ENCODE results near the gene SEC16B.

Gene SEC16B

GRCh38 chr1:177921590-177921989 is 48.3 kb downstream of the SEC16B start:
- TF ChIP-seq GATA3 (IDR thresholded peaks at IDR 0.05; ENCODE audit: low read depth, low read length): no peak
- TF ChIP-seq GATA2 (IDR thresholded peaks at IDR 0.05; ENCODE audit: low read depth, low read length): no peak

DNA sequence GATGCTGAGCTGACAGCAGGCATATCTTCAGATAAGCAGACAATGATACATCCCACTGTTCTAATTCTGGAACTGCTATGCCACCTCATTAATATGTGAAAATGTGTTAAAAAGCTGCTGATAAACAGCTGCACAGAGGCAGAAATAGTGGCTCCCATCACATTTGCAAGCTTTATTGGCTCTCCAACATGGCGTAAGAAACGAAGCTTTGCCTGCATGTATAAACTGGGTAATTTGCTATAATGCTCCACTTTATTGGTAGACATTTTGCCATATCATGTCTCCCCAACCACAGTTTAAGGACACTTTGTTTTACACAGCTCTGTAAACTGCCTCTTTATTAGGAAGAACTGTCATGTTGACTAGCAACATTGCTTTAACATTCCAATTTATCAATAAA is 49.8 kb downstream of the SEC16B start:
- TF ChIP-seq GATA3 (IDR thresholded peaks at IDR 0.05; ENCODE audit: low read depth, low read length) (no peak), GATA2 (IDR thresholded peaks at IDR 0.05; ENCODE audit: low read depth, low read length) (no peak)

DNA sequence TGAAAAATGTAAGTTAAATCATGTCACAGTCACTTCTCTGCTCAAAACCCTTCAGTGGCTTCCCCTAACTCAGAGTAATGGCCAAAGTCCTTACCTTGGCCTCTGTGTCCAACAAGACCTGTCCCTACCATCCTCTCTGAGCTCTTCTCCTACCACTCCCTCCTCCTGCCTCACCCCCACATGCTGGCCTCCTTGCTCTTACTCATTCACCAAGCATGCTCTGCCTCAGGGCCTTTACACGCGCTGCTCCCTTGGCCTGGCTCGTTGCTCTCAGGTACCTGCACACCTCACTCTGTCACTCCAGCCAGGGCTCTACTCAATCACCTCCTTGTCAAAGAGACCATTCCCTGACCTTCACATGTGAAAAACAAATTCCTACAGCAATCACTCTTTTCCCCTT is 54.2 kb downstream of the SEC16B start:
- TF ChIP-seq GATA2 (IDR thresholded peaks at IDR 0.05; ENCODE audit: low read depth, low read length) (no peak), GATA3 (IDR thresholded peaks at IDR 0.05; ENCODE audit: low read depth, low read length) (no peak)

GRCh38 chr1:177914603-177915002 is 55.3 kb downstream of the SEC16B start:
- no peak for TF ChIP-seq GATA3 (IDR thresholded peaks at IDR 0.05; ENCODE audit: low read depth, low read length)
- TF ChIP-seq GATA2 (IDR thresholded peaks at IDR 0.05; ENCODE audit: low read depth, low read length): no peak

DNA sequence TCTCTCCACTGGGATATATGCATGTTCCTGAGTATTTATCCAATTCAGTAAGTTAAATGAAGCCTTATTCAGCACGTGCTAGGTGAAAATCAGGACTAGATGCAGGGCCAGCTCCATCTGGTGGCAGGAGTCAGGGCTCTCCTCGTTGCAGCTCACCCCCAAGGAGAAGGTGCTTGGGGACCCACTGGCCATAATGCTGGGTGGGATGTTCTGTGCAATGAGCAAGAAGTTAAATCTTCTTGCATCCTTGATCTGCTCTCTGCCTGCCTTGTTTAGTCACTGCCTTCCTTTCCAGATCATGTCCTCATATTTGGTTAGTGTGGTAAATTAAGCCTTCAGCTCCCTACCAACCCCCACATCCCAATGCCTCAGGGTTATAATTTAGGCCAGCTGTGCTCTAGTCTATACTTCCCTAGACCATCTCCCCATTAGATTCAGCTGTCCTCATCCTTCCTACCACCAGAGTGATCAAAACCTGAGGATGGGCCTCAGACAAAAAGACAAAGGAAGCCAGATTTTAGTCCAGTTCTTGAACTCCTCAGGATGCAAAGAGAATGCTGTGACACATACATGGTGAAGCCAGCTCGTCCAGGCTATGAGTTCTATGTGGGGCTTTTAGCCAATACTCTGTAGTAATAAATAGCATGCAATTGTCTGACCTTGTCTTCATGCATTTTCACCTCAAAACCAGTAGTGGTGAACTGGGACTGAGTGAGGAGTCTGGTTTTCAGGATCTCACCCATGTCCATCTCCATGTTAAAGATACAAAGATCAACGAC is 55.9 kb downstream of the SEC16B start:
- TF ChIP-seq GATA2 (IDR thresholded peaks at IDR 0.05; ENCODE audit: low read depth, low read length) (no peak), GATA3 (IDR thresholded peaks at IDR 0.05; ENCODE audit: low read depth, low read length) (no peak)

DNA sequence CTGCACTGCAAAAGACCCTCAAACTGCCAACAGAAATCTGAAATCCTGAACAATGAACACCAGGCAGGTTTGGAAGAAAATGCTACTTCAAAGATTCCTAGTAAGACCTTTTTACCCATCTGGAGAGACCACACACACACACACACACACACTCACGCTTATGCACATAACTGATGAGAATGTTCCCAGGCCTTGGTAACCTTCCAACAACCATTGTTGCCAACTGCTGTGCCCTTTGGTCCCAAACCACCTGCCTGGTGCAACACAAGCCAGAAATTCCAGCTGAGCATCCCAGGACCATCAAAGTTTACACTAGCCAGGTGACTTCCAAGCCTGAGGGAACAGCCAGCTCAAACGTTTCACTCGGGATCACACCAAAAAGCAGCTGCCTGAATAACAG is 56.9 kb downstream of the SEC16B start:
- no peak for TF ChIP-seq GATA3 (IDR thresholded peaks at IDR 0.05; ENCODE audit: low read depth, low read length)
- no peak for TF ChIP-seq GATA2 (IDR thresholded peaks at IDR 0.05; ENCODE audit: low read depth, low read length)

DNA sequence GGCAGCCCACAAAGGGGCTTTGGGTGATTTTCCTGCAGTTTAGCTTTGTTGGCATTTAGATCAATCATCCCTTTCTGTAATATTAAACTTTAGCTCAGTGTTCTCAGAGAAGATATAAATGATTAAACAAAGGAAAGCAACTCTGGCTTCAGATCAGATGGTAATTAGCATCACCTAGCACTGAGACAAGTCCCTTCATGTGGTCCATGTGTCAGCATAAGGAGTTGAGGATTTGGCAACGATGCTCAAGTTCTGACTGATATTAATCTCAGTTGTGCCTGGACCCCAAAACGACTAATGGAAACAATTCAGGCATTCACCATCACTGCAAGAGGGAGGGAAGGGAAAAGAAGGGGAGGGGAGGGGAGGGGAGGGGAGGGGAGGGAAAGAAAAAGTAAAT is 60.4 kb downstream of the SEC16B start:
- TF ChIP-seq GATA3 (IDR thresholded peaks at IDR 0.05; ENCODE audit: low read depth, low read length) (no peak), GATA2 (IDR thresholded peaks at IDR 0.05; ENCODE audit: low read depth, low read length) (no peak)

DNA sequence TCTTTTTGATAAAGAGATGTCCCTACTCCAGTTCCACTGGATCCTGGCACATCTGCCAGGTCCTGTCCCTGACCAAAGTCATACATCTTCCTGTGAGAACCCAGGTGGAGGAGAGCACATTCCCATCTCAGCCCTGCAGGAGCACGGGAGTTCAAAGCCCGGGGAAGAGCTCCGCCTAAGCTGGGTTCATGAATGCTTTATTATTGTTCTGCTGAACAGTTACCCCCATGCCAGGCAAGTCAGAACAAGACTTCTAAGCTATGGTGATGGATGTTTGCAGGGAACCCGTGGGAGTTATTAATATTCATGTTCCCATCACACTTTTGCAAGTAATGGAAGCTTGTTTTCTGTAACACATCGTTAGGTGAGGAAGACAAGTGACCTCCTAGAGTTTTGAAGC is 62.9 kb downstream of the SEC16B start:
- TF ChIP-seq GATA2 (IDR thresholded peaks at IDR 0.05; ENCODE audit: low read depth, low read length): no peak
- no peak for TF ChIP-seq GATA3 (IDR thresholded peaks at IDR 0.05; ENCODE audit: low read depth, low read length)

DNA sequence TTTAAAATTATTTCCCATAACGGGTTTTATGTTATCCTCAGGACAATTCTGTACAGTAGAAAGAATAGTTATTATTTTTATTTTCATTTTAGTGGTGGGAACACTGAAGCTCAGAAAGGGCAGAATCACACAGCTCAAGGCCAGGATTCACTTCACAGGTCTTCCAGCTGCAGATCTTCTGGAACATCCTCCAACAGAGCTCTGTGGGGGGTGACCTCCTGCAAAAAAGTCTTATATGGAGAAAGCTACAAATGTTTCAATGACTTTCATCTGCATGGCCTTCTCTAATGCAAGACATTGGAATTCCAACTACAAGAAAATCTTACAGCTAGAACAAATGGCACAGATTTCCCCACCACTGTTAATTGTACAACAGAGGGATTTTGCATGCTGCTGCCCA is 64.2 kb downstream of the SEC16B start:
- no peak for TF ChIP-seq GATA2 (IDR thresholded peaks at IDR 0.05; ENCODE audit: low read depth, low read length)
- no peak for TF ChIP-seq GATA3 (IDR thresholded peaks at IDR 0.05; ENCODE audit: low read depth, low read length)

- no peak for TF ChIP-seq GATA2 (IDR thresholded peaks at IDR 0.05; ENCODE audit: low read depth, low read length)
- no peak for TF ChIP-seq GATA3 (IDR thresholded peaks at IDR 0.05; ENCODE audit: low read depth, low read length)
These were observed 67.6 kb downstream of the SEC16B start for GRCh38 chr1:177902266-177902665.

GRCh38 chr1:177897998-177898654 is 71.7 kb downstream of the SEC16B start:
- TF ChIP-seq GATA2 (IDR thresholded peaks at IDR 0.05; ENCODE audit: low read depth, low read length) (no peak), GATA3 (IDR thresholded peaks at IDR 0.05; ENCODE audit: low read depth, low read length) (no peak)

DNA sequence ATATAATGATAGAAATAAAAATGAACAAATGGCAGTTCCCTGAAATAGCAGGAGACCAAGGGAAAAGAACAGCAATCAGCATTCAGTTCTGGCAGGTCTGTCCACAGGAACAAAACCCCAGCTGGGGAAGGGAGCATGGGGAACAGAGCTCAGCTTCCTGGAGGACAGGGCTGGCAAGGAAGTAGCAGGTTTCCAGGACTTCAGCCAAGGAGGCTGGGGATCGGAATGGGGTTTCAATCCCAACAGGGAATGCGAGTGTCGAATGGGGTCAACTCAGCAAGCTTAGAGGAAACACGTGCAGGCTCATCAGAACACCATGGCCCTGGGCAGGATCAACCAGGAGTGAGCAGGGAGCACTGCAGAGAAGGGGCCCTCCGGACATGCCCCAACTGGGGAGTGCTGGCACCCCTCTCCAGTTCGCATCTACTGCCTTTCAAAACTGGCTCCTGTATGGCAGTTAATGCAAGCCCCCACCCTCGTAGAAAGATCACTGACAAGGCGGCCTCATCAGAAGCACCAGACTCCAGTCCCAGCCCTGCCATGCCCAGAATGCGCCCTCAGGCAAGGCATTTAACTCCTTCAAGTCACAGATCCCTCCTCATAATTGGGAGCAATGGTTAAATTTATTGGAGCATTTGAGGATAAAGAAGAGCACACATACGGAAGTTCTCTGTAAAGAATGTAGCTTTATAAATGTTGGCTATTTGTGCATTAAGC is 72.4 kb downstream of the SEC16B start:
- TF ChIP-seq GATA3 (IDR thresholded peaks at IDR 0.05; ENCODE audit: low read depth, low read length) (no peak), GATA2 (IDR thresholded peaks at IDR 0.05; ENCODE audit: low read depth, low read length) (no peak)
